MM.1S (cell line): ENCODE measurements around the gene SELENOO.

ENCODE experiments used
- DNase-seq: peaks from one replicate; pipeline ENCODE4 v3.0.0-alpha.2; 2015
- H2AFZ ChIP-seq: fragments of 300-600 bp; sonication (generic); 2 replicates; pipeline ENCODE4 v1.6.0; 2016; ENCODE audit warnings: antibody characterized with exemption, low read length
- H3F3A ChIP-seq: fragments of 300-600 bp; sonication (generic); 2 replicates; pipeline ENCODE4 v1.6.1; 2016; ENCODE audit warnings: mild to moderate bottlenecking, antibody characterized with exemption, low read length, moderate library complexity, mixed read lengths; ENCODE audit not compliant: insufficient read depth
- H3K27ac ChIP-seq: fragments of 300-600 bp; sonication (generic); 2 replicates; pipeline ENCODE4 v1.5.1; 2016; ENCODE audit warnings: mild to moderate bottlenecking, low read length
- H3K27me3 ChIP-seq: fragments of 300-600 bp; sonication (generic); replicated peaks from 2 replicates; pipeline ENCODE4 v1.6.0; 2016; ENCODE audit warnings: low read length; ENCODE audit not compliant: insufficient read depth
- H3K36me3 ChIP-seq: fragments of 300-600 bp; sonication (generic); replicated peaks from 2 replicates; pipeline ENCODE4 v1.6.1; 2016; ENCODE audit warnings: mild to moderate bottlenecking, low read length, mixed read lengths; ENCODE audit not compliant: insufficient read depth
- H3K4me1 ChIP-seq: fragments of 300-600 bp; sonication (generic); 2 replicates; pipeline ENCODE4 v1.6.1; 2016; ENCODE audit warnings: low read length, mixed read lengths
- H3K4me2 ChIP-seq: fragments of 300-600 bp; sonication (generic); 2 replicates; pipeline ENCODE4 v1.6.0; 2016; ENCODE audit warnings: low read depth, low read length
- H3K4me3 ChIP-seq: fragments of 300-600 bp; sonication (generic); 2 replicates; pipeline ENCODE4 v1.5.1; 2016; ENCODE audit warnings: low read length, mixed read lengths
- H3K79me2 ChIP-seq: fragments of 300-600 bp; sonication (generic); 2 replicates; pipeline ENCODE4 v1.6.1; 2016; ENCODE audit warnings: mixed run types, low read length, mixed read lengths
- H3K9ac ChIP-seq: fragments of 300-600 bp; sonication (generic); 2 replicates; pipeline ENCODE4 v1.6.1; 2016; ENCODE audit warnings: low read length, mixed read lengths
- H3K9me2 ChIP-seq: fragments of 300-600 bp; sonication (generic); replicated peaks from 2 replicates; pipeline ENCODE4 v1.6.1; 2016; ENCODE audit warnings: mild to moderate bottlenecking, low read length, mixed read lengths; ENCODE audit not compliant: insufficient read depth
- H3K9me3 ChIP-seq: fragments of 300-600 bp; sonication (generic); replicated peaks from 2 replicates; pipeline ENCODE4 v1.6.1; 2016; ENCODE audit warnings: mild to moderate bottlenecking, low read length, mixed read lengths; ENCODE audit not compliant: insufficient read depth
- H4K20me1 ChIP-seq: fragments of 300-600 bp; sonication (generic); 2 replicates; pipeline ENCODE4 v1.6.1; 2016; ENCODE audit warnings: mild to moderate bottlenecking, low read length, moderate library complexity, mixed read lengths; ENCODE audit not compliant: insufficient read depth
- CTCF ChIP-seq: fragments of 300-600 bp; sonication (generic); IDR thresholded peaks from 2 replicates; pipeline ENCODE4 v1.5.1; 2016; ENCODE audit warnings: antibody characterized with exemption, low read length, mixed read lengths
- EZH2 ChIP-seq: fragments of 300-600 bp; sonication (generic); optimal IDR thresholded peaks from 2 replicates; pipeline ENCODE3; 2017; ENCODE audit warnings: low read depth, mild to moderate bottlenecking, antibody characterized with exemption, low read length, mixed read lengths
- EZH2phosphoT487 ChIP-seq: fragments of 300-600 bp; sonication (generic); IDR thresholded peaks from 2 replicates; pipeline ENCODE4 v1.6.1; 2018; ENCODE audit warnings: antibody characterized with exemption, low read length

Gene SELENOO

GRCh38 chr22:50200461-50201190 lies at the start of gene SELENOO:
TSS of gene SELENOO (plus strand) at chr22:50201011. CDS start at chr22:50201037, 26 bp downstream.
- DNase-seq: peak; percentile 91
- Histone ChIP-seq H3K36me3 (no peaks in the 10 kb centered on the region), H3K9ac (peak within 1 kb of the TSS; percentile 48), H3K79me2 (peaks cover 17% of the 10 kb centered on the region), H3K4me3 (peak within 1 kb of the TSS; percentile 77), H3F3A (0 out of 2 replicates have a peak, but pooled peaks cover 9% of the 10 kb centered on the region), H3K27ac (no peak within 1 kb of the TSS), H3K4me2 (peak within 1 kb of the TSS; percentile 90), H3K4me1 (peaks cover 7% of the 10 kb centered on the region; the same call in 1 of the 2 replicates), H3K9me2 (no peaks in the 10 kb centered on the region), H4K20me1 (no peaks in the 10 kb centered on the region), H2AFZ (peak within 1 kb of the TSS; percentile 43; the same call in 1 of the 2 replicates), H3K9me3 (no peaks in the 10 kb centered on the region), H3K27me3 (no peaks in the 10 kb centered on the region)
- TF ChIP-seq EZH2 (no peak), CTCF (no peak), EZH2phosphoT487 (no peak)

- H3F3A ChIP-seq: no peaks in the 10 kb centered on the region
- DNase-seq: no peak
- no peak overlapping the region for H3K27ac ChIP-seq
- H3K9me2 ChIP-seq: no peaks in the 10 kb centered on the region
- H3K4me3 ChIP-seq: no peak overlapping the region
- peaks cover 51% of the 10 kb centered on the region for H3K27me3 ChIP-seq
- H2AFZ ChIP-seq: no peak overlapping the region
- no peak overlapping the region for H3K4me2 ChIP-seq
- TF ChIP-seq EZH2 (no peak), CTCF (no peak), EZH2phosphoT487 (no peak)
- H3K4me1 ChIP-seq: no peaks in the 10 kb centered on the region
- H3K36me3 ChIP-seq: no peaks in the 10 kb centered on the region
- no peaks in the 10 kb centered on the region for H3K79me2 ChIP-seq
- no peaks in the 10 kb centered on the region for H3K9me3 ChIP-seq
- H4K20me1 ChIP-seq: no peaks in the 10 kb centered on the region
- no peak overlapping the region for H3K9ac ChIP-seq
Measured at GRCh38 chr22:50151571-50152537, 49.0 kb upstream of the SELENOO start.

GRCh38 chr22:50153056-50153755 lies 47.6 kb upstream of the SELENOO start:
- H3K9me3 ChIP-seq: no peaks in the 10 kb centered on the region
- no peak overlapping the region for H3K4me2 ChIP-seq
- TF ChIP-seq EZH2phosphoT487 (no peak), EZH2 (no peak), CTCF (no peak)
- no peaks in the 10 kb centered on the region for H3K79me2 ChIP-seq
- H3K27me3 ChIP-seq: peaks cover 64% of the 10 kb centered on the region
- no peak overlapping the region for H3K27ac ChIP-seq
- no peaks in the 10 kb centered on the region for H3K9me2 ChIP-seq
- no peak overlapping the region for H3K9ac ChIP-seq
- H3F3A ChIP-seq: no peaks in the 10 kb centered on the region
- H4K20me1 ChIP-seq: no peaks in the 10 kb centered on the region
- no peak overlapping the region for H2AFZ ChIP-seq
- no peak for DNase-seq
- H3K4me1 ChIP-seq: no peaks in the 10 kb centered on the region
- no peaks in the 10 kb centered on the region for H3K36me3 ChIP-seq
- H3K4me3 ChIP-seq: no peak overlapping the region
